ENCODE data around the gene PAK4.
"Not testable (repeated sequence)": the region's sequence is repeated elsewhere in the genome, so short reads cannot be mapped to it uniquely, and the experiment has no call there.

PAK4 gene

DNA sequence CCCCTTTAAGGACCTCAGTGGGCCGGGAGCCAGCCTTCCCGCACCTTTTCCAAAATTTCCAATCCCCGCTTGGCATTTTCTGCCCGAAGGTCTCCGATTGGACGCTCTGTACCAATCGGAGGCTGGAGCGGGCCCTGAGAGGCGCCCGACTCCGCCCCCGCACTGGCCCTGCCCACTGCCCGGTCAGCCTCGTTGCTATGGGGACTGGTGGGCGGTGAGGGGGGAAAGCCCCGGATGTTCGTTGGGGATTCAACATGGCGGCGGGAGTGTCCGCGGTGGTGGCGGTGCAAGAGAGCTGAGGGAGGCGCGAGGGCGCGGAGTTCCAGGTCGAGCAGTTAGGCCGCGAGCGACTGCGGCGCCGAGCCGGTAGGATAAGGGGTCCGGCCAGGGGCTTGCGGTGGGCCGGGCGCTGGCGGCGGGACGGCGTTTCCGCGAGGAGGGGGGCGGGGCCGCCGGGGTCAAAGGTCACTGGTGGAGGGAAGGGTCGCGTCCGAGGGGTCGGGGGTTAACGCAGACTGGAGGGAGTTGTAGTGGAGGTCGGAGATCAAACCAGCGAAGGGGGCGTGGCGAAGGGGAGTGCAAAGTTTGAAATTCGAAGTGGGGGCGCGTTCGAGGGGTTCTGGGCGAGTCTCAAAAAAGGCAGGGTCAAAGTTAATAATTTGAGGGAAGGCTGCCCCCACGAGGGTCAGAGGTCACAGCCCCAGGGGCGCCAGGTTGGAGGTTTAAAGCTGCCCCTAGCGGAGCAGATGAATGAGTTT, at the start of gene PAK4:
TSS of gene PAK4 (plus strand) at position 233 of the 758 bp plus-strand sequence. CDS start 43,768 bp downstream, outside the sequence.
- DNase-seq = peak; percentile 92 to 96 (median 93)

DNA sequence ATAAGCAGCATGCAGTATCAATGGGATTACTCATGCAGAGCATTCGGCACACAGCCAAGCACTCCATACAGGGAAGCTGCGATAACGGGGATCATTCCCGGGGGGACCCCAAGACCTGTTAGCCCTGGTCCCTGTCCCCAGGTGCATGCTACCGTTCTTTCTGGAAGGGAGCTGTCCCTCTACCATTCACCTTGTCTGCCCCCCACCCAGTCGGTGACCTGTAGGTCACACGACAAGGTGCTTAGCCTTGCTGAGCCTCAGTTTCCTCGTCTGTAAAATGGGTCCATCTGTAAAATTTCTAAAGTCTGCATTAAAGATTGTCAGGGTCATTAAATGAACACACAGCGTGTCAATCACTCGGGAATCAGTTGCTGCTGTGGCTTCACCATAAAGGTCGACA, 48.3 kb upstream of the PAK4 start:
- DNase-seq = no peak

DNA sequence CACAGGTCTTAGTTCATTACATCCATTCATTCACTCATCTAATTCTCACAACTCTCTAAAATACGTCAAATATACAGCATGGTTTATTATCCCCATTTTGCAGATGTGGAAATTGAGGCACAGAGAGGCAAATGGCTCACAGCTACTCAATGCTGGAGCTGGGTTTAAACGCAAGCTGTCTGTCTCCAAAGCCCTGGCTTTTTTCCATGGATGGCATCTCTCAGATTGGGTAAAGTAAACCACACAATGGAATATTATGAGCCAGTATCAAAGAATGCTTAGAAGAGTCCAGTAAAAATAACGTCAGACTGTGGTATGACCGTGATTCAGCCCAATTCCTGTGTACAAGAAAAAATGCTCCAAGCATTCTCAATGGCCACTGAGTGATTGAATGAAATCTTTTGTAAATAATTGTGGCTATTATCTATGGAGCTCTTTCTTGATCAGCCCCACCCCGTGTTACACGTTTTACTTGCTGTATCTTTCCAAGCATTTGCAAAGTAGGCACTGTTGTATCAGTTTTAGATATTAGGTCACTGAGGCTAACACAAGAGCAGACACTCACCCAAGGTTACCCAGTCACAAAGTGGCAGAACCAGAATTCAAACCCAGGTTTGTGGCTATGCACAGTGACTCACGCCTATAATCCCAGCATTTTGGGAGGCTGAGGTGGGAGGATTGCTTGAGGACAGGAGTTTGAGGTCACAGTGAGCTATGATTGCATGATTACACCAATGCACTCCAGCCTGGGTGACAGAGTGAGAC, 47.0 kb upstream of the PAK4 start:
- no peak for DNase-seq

DNA sequence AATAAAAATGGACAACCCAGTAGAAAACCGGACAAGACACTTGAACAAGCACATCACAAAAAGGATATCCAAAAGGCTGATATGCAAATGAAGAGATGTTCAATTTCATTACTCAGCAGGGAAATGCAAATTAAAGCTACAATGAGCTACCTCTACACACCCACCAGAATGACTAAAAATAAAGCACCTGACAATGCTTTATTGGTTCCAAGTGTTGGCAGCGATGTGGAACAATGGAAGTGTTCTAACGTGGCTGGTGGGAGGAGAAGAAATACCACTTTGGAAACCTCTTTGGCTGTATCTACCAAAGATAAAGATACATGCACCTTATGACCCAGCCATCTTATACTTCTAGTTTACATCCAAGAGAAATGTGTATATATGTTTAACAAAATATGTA, 45.2 kb upstream of the PAK4 start:
- no peak for DNase-seq

DNA sequence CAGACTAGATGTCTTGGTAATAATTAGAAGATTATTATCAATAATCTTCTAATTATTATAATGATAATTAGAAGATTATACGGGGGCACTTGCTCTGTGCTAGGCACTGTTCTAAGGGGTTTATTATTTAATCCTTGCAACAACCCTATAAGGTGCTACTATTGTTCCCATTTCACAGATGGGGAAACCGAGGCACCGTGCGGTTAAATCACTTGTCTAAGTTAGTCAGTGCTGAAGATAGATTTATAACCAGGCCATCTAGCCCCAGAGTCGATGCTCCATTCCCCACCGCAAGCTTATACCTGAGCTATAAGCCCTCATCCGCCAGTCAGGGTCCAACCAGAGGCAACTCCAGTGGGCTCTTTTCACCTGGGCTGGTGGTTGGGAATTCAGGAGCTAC, 43.4 kb upstream of the PAK4 start:
- no peak for DNase-seq

DNA sequence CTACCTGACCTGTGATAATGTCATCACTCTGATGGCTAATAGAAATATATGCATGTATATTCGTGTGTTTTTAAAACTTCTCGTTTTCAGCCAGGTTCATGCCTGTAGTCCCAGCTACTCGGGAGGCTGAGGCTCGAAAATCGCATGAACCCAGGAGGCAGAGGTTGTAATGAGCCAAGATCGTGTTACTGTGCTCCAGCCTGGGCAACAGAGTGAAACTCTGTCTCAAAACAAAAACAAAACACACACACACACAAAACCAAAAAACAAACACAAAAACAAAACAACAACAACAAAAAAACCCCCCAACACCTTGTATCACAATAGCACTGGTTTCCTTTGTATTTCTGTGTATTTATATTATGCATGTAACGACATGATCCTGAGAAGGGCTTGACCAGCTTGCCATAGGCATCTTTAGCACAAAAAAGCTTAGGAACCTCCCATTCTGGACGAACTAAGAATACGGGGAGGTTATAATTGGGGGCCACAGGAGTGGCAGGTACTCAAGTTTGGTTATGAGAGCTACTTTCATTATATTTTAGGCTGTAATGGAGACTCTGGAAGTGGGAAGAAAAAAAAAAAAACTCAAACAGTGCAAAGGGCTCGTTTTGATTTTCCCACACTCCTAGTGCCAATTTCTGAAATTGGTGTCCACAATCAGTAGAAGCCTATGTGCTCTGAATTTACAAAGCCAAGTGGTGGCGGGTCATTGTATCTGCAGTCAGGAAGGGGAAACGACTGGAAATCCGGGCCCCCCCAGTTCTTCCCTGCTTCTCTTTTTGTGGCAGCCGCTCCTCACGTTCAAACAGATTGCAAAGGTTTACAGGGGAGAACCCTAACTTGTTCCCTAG, 42.6 kb upstream of the PAK4 start:
- DNase-seq = no peak

DNA sequence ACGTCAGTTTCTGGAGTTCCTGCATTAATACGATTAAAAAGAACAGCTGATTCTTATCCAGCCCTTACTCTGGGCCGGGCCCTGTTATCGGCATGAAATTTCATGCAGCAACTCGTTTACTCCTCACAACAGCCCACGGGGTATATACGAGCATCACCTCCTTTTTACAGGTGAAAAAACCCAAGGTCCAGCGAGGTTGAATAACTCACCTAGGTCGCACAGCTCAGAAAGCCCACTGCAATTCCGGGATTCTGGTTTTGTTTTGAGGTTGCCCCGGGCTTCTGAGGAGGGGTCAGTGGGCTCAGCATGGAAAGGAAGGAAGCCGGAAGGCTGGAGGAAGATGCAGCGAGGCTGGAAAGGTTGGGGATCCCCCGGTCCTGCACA, 42.0 kb upstream of the PAK4 start:
- DNase-seq = no peak

DNA sequence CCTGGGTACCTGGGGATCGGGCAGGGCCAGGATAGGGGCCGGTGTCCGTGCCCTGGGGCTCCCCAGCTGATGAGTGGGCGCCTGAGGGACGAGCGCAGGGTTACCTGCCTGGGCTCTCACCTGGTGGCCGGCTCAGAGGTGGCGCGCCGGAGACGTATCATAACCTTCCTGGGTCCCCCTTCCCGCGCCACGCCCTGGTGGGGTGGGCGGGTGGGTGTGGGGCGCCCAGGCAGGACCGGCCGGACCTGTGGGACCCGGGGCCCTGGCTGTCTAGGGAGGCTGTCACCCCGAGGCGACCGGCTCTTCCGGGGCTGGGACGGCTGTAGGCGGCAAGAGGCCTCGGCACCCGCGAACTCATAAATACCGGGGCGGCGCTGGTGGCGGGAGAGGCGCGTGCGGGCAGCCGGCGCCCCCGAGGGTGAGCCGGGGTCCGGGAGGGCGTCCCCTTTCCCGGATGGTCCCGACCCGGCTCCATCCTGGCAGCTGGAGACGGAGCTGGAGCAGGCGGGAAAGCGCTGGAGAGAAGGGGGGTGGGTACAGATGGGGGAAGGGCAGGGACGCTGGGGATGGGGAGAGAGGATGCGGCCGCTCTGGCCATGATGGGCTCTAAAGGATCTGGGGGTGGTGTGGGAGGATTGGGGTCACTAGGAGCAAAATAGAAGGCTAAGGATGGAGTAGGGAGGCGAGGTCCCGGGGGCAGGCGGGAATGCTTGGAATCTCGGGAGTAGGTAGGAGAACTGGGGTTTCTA, 41.4 kb upstream of the PAK4 start, which contains the start of gene ACP7:
TSS of gene ACP7 (plus strand) at position 386 of the 749 bp plus-strand sequence. CDS start 902 bp downstream, outside the sequence.
- DNase-seq = peak in 1 of 4 experiments; percentile 8

DNA sequence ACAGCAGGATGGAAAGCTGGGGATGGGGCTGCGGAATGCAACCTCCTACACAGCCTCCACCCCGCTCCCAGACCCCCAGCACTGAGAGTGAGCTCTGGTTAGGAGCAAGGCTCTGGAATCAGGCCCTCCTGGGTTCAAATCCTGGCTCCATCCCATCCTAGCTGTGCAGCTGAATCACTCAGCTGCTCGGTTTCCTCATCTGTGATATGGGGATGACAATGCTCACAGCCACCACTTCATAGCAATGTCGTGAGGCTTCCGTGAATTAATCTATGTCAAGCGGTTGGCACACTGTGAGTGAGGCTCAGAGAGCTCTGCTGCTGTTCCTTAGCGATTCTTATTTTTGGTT, 40.9 kb upstream of the PAK4 start:
- no peak for DNase-seq

DNA sequence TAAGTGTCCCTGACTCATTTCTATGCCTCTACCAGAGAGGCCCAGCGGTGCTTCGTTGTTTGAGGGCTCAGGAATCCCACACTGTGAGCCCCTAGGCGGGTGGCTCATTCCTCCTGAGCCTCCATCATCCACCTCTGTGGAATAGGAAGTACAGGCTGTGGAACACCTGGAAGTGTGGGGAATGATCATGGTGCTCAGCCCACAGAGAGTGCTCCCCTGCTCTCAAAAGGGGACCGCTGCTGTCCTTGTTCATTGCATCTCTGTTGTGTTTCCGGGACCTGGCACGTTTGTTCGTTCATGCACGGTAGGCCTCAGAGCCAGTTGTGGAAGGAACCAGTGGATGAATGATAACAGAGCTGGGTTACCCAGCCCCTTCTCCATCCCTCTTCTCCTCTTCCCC, 40.2 kb upstream of the PAK4 start:
- DNase-seq = no peak

DNA sequence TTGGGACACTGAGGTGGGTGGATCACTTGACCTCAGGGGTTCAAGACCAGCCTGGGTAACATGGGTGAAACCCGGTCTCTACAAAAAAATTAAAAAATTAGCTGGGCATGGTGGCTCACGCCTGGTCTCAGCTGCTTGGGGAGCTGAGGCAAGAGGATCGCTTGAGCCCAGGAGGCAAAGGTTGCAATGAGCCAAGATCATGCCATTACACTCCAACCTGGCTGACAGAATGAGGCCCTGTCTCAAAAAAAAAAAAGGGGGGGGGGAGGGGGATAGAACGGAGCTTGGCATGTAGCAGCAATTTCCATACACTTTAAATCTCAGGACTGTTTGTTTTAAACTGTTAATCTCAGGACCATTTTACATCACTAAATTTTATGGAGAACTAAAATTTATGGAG, 39.2 kb upstream of the PAK4 start:
- no peak for DNase-seq

DNA sequence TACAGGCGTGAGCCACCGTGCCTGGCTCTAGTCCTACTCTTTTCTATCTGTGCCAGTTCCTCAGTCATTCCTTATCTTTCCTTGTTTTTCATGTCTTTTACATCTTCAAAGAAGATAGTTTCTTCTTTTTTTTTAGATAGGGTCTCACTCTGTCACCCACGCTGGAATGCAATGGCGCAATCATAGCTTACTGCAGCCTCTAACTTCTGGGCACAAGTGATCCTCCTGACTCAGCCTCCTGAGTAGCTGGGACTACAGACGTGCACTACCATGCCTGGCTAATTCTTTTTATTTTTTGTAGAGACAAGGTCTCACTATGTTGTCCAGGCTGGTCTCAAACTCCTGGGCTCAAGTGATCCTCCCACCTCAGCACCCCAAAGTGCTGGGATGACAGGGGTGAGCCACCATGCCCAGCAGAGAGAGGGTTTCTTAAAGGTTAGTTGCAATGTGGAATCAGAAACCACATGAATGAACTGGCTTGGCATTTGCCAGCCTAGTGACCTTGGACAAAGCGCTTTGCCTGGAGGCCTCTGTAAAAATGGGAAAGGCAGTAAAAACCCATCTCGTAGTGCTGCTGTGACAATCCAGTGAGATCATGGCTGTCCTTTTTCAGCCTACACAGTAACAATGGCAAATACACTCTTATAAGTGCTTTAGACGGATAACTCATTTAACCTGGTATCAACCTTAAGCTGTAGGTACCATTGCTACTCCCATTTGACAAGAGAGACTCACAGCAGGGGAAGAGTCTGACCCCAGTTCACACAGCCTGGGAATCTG, 37.5 kb upstream of the PAK4 start:
- no peak for DNase-seq

DNA sequence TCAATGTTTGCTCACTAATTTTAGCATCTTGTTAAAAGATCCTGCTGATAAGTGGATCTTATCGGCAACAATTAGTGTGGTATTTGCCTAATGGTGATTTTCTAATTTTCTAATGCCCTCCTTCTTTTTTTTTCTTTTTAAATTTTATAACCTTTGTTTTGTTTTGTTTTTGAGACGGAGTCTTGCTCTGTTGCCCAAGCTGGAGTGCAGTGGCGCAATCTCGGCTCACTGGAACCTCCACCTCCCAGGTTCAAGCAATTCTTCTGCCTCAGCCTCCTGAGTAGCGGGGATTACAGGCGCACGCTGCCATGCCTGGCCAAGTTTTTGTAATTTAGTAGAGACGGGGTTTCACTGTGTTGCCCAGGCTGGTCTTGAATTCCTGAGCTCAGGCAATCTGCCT, 35.6 kb upstream of the PAK4 start:
- DNase-seq = not testable (repeated sequence)

DNA sequence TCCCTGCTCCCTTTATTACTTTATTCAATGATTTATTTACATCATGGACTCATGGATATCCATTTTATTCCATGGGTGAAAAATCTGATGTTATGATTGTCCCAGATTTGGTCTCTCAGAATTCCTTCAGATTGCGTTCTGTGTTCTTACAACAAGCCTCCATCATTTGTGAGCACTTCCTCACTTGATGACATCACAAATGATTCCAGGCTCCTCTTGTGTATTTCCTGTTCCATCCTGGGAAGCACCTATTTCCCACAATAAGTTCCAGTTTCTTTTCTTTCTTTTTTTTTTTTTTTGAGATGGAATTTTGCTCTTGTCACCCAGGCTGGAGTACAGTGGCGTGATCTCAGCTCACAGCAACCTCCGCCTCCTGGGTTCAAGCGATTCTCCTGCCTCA, 34.7 kb upstream of the PAK4 start:
- DNase-seq = no peak

DNA sequence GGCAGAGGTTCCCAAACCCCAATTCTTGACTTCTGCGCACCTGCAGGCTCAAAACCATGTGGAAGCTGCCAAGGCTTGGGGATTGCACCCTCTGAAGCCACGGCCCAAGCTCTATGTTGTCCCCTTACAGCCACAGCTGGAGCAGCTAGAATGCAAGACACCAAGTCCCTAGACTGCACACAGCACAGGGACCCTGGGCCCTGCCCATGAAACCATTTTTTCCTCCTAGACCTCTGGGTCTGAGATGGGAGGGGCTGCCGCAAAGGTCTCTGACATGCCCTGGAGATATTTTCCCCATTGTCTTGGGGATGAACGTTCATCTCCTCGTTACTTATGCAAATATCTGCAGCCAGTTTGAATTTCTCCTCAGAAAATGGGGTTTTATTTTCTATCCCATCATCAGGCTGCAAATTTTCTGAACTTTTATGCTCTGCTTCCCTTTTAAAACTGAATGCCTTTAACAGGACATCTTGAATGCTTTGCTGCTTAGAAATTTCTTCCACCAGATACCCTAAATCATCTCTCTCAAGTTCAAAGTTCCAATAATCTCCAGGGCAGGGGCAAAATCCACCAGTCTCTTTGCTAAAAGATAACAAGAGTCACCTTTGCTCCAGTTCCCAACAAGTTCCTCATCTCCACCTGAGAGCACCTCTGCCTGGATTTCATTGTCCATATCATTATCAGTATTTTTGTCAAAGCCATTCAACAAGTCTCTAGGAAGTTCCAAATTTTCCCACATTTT, 29.6 kb upstream of the PAK4 start:
- DNase-seq = not testable (repeated sequence)

DNA sequence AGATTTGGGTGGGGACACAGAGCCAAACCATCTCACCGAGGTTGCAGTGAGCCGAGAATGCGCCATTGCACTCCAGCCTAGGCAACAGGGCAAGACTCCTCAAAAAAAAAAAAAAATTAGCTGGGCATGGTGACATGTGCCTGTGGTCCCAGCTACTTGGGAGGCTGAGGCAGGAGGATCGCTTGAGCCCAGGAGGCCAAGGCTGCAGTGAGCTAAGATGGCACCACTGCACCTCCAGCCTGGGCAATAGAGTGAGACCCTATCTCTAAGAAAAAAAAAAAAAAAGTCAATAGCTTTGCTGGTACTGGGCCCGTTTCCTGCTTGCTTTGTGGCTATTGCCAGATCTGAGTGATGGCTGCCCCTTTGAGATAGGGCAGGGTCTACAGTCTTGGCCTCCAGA, 28.3 kb upstream of the PAK4 start:
- no peak for DNase-seq

DNA sequence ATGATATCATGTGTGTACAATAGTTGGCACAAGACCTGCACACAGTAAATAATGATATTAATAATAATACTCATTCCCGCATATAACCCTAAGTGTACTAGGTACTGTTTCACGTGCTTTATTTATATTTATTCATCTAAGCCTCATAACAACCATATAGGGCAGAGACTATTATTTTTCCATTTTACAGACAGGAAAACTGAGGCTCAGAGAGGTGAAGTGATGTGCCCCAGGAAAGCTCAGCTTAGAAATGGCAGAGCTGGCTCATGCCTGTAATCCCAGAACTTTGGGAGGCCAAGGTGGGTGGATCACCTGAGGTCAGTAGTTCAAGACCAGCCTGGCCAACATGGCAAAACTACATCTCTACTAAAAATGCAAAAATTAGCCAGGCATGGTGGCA, 27.9 kb upstream of the PAK4 start:
- DNase-seq = no peak

DNA sequence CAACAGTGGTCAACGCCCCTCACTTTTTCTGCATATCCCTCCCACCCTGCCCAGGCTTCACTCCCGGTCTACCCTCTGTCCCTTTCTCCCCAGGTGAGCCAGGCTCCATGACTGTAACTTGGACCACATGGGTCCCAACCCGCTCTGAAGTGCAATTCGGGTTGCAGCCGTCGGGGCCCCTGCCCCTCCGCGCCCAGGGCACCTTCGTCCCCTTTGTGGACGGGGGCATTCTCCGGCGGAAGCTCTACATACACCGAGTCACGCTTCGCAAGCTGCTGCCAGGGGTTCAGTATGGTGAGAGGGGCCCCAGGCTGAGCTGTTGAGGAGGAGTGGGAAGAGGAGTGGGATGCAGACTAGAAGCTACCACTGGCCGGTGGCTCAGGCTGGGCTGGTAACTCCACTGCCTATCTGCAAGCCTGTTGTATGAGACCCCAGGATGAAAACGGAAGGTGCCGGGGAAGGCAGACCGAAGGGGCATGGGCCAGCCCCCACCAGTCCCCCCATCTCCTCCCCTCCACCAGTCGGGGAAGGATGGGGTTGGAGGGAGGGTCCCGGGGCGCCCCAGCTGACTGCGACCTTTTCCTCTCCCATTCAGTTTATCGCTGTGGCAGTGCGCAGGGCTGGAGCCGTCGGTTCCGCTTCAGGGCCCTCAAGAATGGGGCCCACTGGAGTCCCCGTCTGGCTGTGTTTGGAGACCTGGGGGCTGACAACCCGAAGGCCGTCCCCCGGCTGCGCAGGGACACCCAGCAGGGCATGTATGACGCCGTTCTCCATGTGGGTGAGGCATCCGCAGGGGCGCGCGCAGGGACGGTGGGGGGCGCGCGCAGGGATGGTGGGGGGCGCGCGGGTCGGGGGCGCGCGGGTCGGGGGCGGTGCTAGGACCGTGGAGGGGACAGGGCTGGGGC, 27.0 kb upstream of the PAK4 start:
- DNase-seq = no peak

DNA sequence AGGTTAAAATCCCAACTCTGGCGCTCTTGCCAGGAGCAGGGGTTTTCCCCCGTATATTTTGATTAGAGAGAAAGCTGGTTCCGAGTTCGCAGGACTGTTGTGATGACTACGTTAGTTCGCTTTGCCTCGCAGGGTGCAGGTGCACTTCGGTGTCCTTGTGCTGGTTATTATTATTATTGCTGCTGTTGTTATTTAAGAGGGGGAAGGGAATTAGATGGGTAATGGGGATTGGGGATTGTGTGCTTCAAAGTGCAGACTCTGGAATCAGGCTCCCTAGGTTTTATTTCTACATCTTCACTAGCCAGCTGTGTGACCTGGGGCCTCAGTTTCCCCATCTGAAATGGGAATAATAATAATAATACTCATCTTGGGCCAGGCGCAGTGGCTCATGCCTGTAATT, 26.2 kb upstream of the PAK4 start:
- DNase-seq = no peak

All from activated CD4-positive, CD25-positive, alpha-beta regulatory T cell (primary cell).